H1 (cell line): ENCODE results near the gene MBD1. TPM values are rescaled to one million over a fixed set of nuclear protein-coding genes. Genes with fewer than 3 reads are reported as not detected.

Source experiments
- CTCF ChIA-PET: fragments of 300-600 bp; sonication (Branson Sonifier 250); formaldehyde crosslinking; loops from one replicate; lab custom pipeline; 2021; ENCODE audit not compliant: partially characterized antibody; lab: Charles Lee
- POLR2A ChIA-PET: fragments of 300-600 bp; sonication (Branson Sonifier 250); formaldehyde crosslinking; loops from one replicate; lab custom pipeline; 2021; ENCODE audit warnings: inconsistent platforms; ENCODE audit not compliant: partially characterized antibody; lab: Charles Lee
- DNase-seq, 2 experiments: peaks; one replicate each; pipeline versions ENCODE4 v3.0.0 to v3.0.0-alpha.2; 2010 to 2022; ENCODE audit warnings: low spot score in 2 of 2, low read depth in 1 of 2, mixed read lengths in 1 of 2
- FAIRE-seq: peaks from 2 replicates; lab custom pipeline; 2011; peaks lifted over from hg19 to GRCh38; lab: Jason Lieb, UNC
- H2AFZ ChIP-seq: 2 replicates; pipeline ENCODE4 v1.8.1; 2012; ENCODE audit warnings: low read length, inconsistent platforms
- H2AK5ac ChIP-seq: 2 replicates; pipeline ENCODE4 v1.6.1; 2013; ENCODE audit warnings: low read depth, low read length
- H2BK120ac ChIP-seq: replicated peaks from 2 replicates; pipeline ENCODE3; 2013; ENCODE audit warnings: low read depth, low read length, inconsistent platforms
- H2BK12ac ChIP-seq: 2 replicates; pipeline ENCODE4 v1.6.1; 2013; ENCODE audit warnings: low read depth, low read length
- H2BK15ac ChIP-seq: 2 replicates; pipeline ENCODE4 v1.6.1; 2013; ENCODE audit warnings: low read length
- H2BK20ac ChIP-seq: 2 replicates; pipeline ENCODE4 v1.6.1; 2013; ENCODE audit warnings: low read length
- H2BK5ac ChIP-seq: 2 replicates; pipeline ENCODE4 v1.6.1; 2013; ENCODE audit warnings: low read depth, low read length
- H3K14ac ChIP-seq: 2 replicates; pipeline ENCODE4 v1.6.1; 2013; ENCODE audit warnings: inconsistent platforms; ENCODE audit not compliant: insufficient read length
- H3K18ac ChIP-seq: 2 replicates; pipeline ENCODE4 v1.6.1; 2013; ENCODE audit warnings: low read length; ENCODE audit errors: extremely low read depth
- H3K23ac ChIP-seq: 2 replicates; pipeline ENCODE4 v1.6.1; 2013; ENCODE audit warnings: inconsistent platforms; ENCODE audit not compliant: insufficient read length
- H3K23me2 ChIP-seq: 2 replicates; pipeline ENCODE4 v1.6.1; 2013; ENCODE audit warnings: low read depth, low read length
- H3K27ac ChIP-seq: 2 replicates; pipeline ENCODE4 v1.6.1; 2011; ENCODE audit warnings: low read depth, low read length, inconsistent platforms
- H3K27me3 ChIP-seq, 4 experiments: replicated peaks in 1 of 4; 1 replicate in 1 of 4; 2 replicates in 3 of 4; pipeline versions ENCODE4 v1.6.1 to v1.8.1; 2011 to 2013; ENCODE audit warnings: low read length in 3 of 4, mild to moderate bottlenecking in 3 of 4, inconsistent platforms in 2 of 4, mixed read lengths in 2 of 4, moderate library complexity in 1 of 4; ENCODE audit not compliant: control insufficient read depth in 3 of 4, insufficient read depth in 3 of 4; ENCODE audit errors: extremely low read depth in 1 of 4
- H3K36me3 ChIP-seq, 4 experiments: 2 replicates each; pipeline versions ENCODE4 v1.6.1 to v1.8.1; 2011 to 2013; ENCODE audit warnings: mild to moderate bottlenecking in 4 of 4, low read length in 3 of 4, moderate library complexity in 2 of 4, control low read depth in 1 of 4, inconsistent platforms in 1 of 4; ENCODE audit not compliant: insufficient read depth in 4 of 4, control insufficient read depth in 2 of 4
- H3K4ac ChIP-seq: replicated peaks from 2 replicates; pipeline ENCODE3; 2013; ENCODE audit warnings: low read length, low read depth, mixed read lengths, inconsistent platforms; ENCODE audit not compliant: insufficient read length
- H3K4me1 ChIP-seq, 4 experiments: replicated peaks in 1 of 4; 1 replicate in 1 of 4; 2 replicates in 3 of 4; pipeline versions ENCODE4 v1.6.1 to v1.8.1; 2011 to 2013; ENCODE audit warnings: low read length in 3 of 4, inconsistent platforms in 2 of 4, mixed read lengths in 1 of 4; ENCODE audit not compliant: insufficient read depth in 4 of 4, control insufficient read depth in 3 of 4
- H3K4me2 ChIP-seq, 2 experiments: 2 replicates each; pipeline versions ENCODE4 v1.6.1 to v1.8.1; 2011 to 2013; ENCODE audit warnings: low read depth in 2 of 2, low read length in 2 of 2, control low read depth in 1 of 2, inconsistent platforms in 1 of 2, mild to moderate bottlenecking in 1 of 2; ENCODE audit not compliant: insufficient read depth in 1 of 2
- H3K4me3 ChIP-seq, 4 experiments: fragments of 200-600, 300-600 bp in 1 of 4; sonication (generic), shearing (Covaris generic), sonication (Bioruptor Twin) in 1 of 4; 2 replicates each; pipeline versions ENCODE4 v1.5.1 to v1.8.1; 2011 to 2016; ENCODE audit warnings: low read length in 4 of 4, low read depth in 3 of 4, control low read depth in 2 of 4, inconsistent platforms in 2 of 4, mild to moderate bottlenecking in 2 of 4, mixed read lengths in 1 of 4, moderate library complexity in 1 of 4; ENCODE audit not compliant: insufficient read depth in 2 of 4; ENCODE audit errors: extremely low read depth in 1 of 4
- H3K56ac ChIP-seq: replicated peaks from 2 replicates; pipeline ENCODE3; 2013; ENCODE audit warnings: low read depth, mild to moderate bottlenecking, mixed read lengths, low read length, inconsistent platforms; ENCODE audit not compliant: insufficient read length
- H3K79me1 ChIP-seq: 2 replicates; pipeline ENCODE4 v1.6.1; 2013; ENCODE audit warnings: low read depth, low read length, control low read depth
- H3K79me2 ChIP-seq, 2 experiments: 2 replicates each; pipeline versions ENCODE4 v1.6.1 to v1.8.1; 2012 to 2013; ENCODE audit warnings: low read length in 2 of 2, mild to moderate bottlenecking in 2 of 2, inconsistent platforms in 1 of 2; ENCODE audit not compliant: insufficient read depth in 2 of 2, control insufficient read depth in 1 of 2
- H3K9ac ChIP-seq, 4 experiments: replicated peaks in 1 of 4; 1 replicate in 1 of 4; 2 replicates in 3 of 4; pipeline versions ENCODE4 v1.6.1 to v1.8.1; 2011 to 2013; ENCODE audit warnings: low read depth in 3 of 4, low read length in 3 of 4, control low read depth in 2 of 4, mild to moderate bottlenecking in 2 of 4, moderate library complexity in 2 of 4, inconsistent platforms in 1 of 4; ENCODE audit errors: extremely low read depth in 1 of 4
- H3K9me3 ChIP-seq, 2 experiments: 2 replicates each; pipeline versions ENCODE4 v1.6.1 to v1.8.1; 2012 to 2013; ENCODE audit warnings: mild to moderate bottlenecking in 2 of 2, moderate library complexity in 2 of 2, control low read depth in 1 of 2, inconsistent platforms in 1 of 2, low read depth in 1 of 2, low read length in 1 of 2, mixed read lengths in 1 of 2; ENCODE audit not compliant: insufficient read depth in 2 of 2
- H4K20me1 ChIP-seq, 2 experiments: replicated peaks in 1 of 2; 2 replicates each; pipeline versions ENCODE3 to v1.8.1; 2011 to 2013; ENCODE audit warnings: inconsistent platforms in 2 of 2, low read length in 2 of 2, mild to moderate bottlenecking in 1 of 2; ENCODE audit not compliant: insufficient read depth in 2 of 2, control insufficient read depth in 1 of 2
- H4K5ac ChIP-seq: 2 replicates; pipeline ENCODE4 v1.6.1; 2013; ENCODE audit warnings: low read length, low read depth, mixed read lengths, inconsistent platforms; ENCODE audit not compliant: insufficient read length
- H4K8ac ChIP-seq: 2 replicates; pipeline ENCODE4 v1.8.0; 2013; ENCODE audit warnings: mild to moderate bottlenecking, moderate library complexity, low read length, inconsistent platforms; ENCODE audit not compliant: insufficient read depth; ENCODE audit errors: extremely low read depth
- H4K91ac ChIP-seq: replicated peaks from 2 replicates; pipeline ENCODE3; 2013; ENCODE audit warnings: low read length, mixed read lengths, inconsistent platforms; ENCODE audit not compliant: insufficient read length
- BCL11A ChIP-seq, 2 experiments: IDR thresholded peaks; one replicate each; pipeline ENCODE4 v1.6.1; 2011; ENCODE audit warnings: low read depth in 2 of 2, low read length in 2 of 2, mild to moderate bottlenecking in 2 of 2
- CTBP2 ChIP-seq: IDR thresholded peaks from 2 replicates; pipeline ENCODE4 v1.7.0; 2011; ENCODE audit warnings: borderline replicate concordance, mild to moderate bottlenecking, moderate library complexity, mixed read lengths, low read length; ENCODE audit not compliant: insufficient read depth, insufficient read length
- FOSL1 ChIP-seq: IDR thresholded peaks from 2 replicates; pipeline ENCODE4 v1.6.1; 2011; ENCODE audit warnings: mild to moderate bottlenecking, low read depth, low read length, moderate library complexity; ENCODE audit not compliant: insufficient read depth
- JUN ChIP-seq: IDR thresholded peaks from 2 replicates; pipeline ENCODE4 v1.6.1; 2011; ENCODE audit warnings: low read depth, mild to moderate bottlenecking, improper control_type of control experiment, low read length
- POU5F1 ChIP-seq: IDR thresholded peaks from 2 replicates; pipeline ENCODE4 v1.6.1; 2011; ENCODE audit warnings: low read depth, mild to moderate bottlenecking, low read length, moderate library complexity
- RFX5 ChIP-seq: IDR thresholded peaks from 2 replicates; pipeline ENCODE4 v1.6.1; 2011; ENCODE audit warnings: low read depth, low read length, improper control_type of control experiment, borderline replicate concordance
- SUZ12 ChIP-seq: fragments of 200-600 bp; sonication (generic); IDR thresholded peaks from 2 replicates; pipeline ENCODE4 v1.6.1; 2012; ENCODE audit warnings: mild to moderate bottlenecking, inconsistent platforms, low read length, moderate library complexity, mixed read lengths
- TBP ChIP-seq: IDR thresholded peaks from 2 replicates; pipeline ENCODE4 v1.6.1; 2011; ENCODE audit warnings: low read depth, low read length, improper control_type of control experiment
- TCF12 ChIP-seq: IDR thresholded peaks from 2 replicates; pipeline ENCODE4 v1.6.1; 2011; ENCODE audit warnings: low read depth, mild to moderate bottlenecking, low read length
- TEAD4 ChIP-seq: IDR thresholded peaks from 2 replicates; pipeline ENCODE4 v1.6.1; 2012; ENCODE audit warnings: low read depth, low read length, inconsistent platforms, mixed read lengths
- USF2 ChIP-seq: IDR thresholded peaks from 2 replicates; pipeline ENCODE4 v1.6.1; 2011; ENCODE audit warnings: low read length, improper control_type of control experiment
- ZNF274 ChIP-seq: IDR thresholded peaks from 2 replicates; pipeline ENCODE4 v1.7.0; 2012; ENCODE audit warnings: low read length, borderline replicate concordance; ENCODE audit errors: extremely low read depth
- WGBS, 2 experiments: shearing (Covaris generic) in 1 of 2; methylation state at CpG; one replicate each; pipeline versions ENCODE4 v1.1.6 to v1.1.7; 2013 to 2015; ENCODE audit warnings: low lambda C conversion rate in 2 of 2, mixed read lengths in 2 of 2, inconsistent platforms in 1 of 2, low coverage in 1 of 2, missing lambda C conversion rate in 1 of 2; ENCODE audit not compliant: insufficient replicate concordance in 2 of 2, insufficient coverage in 1 of 2, insufficient read length in 1 of 2; ENCODE audit errors: extremely low coverage in 1 of 2, missing lambda C conversion rate in 1 of 2; 5-methylcytosine and 5-hydroxymethylcytosine counted together
- polyA plus RNA-seq, 7 experiments: library from polyadenylated mRNA; depleted of rRNA in 3 of 7; stranded (reverse) in 5 of 7; unstranded in 2 of 7; fragments of >200 nt in 5 of 7; fragments of 200-250 nt in 2 of 7; gene quantifications; 1 replicate in 5 of 7; 2 replicates in 1 of 7; 4 replicates in 1 of 7; pipeline versions ENCODE4 v1.2.1 to v1.2.3, GENCODE V29; 2011 to 2013; ENCODE audit warnings: missing spikeins in 2 of 7, mixed read lengths in 2 of 7
- total RNA-seq: library from RNA; stranded (reverse); fragmentation: NEBNext Ultra II Directional; extraction: Animal tissue kit (Norgen Biotek cat#: 25700); gene quantifications from 2 replicates; pipeline ENCODE4 v1.2.1, GENCODE V29; 2021
- TF ChIP-seq, protein P1 (sequence below): IDR thresholded peaks from 2 replicates; pipeline ENCODE4 v1.6.1; 2012; ENCODE audit warnings: inconsistent platforms

MBD1 gene
- total and polyA plus RNA-seq, 2 of the 8 experiments (the other 6 are each of a cell fraction or from before 2014, with no cell fraction given), result 32.2 to 41.6 TPM

DNA sequence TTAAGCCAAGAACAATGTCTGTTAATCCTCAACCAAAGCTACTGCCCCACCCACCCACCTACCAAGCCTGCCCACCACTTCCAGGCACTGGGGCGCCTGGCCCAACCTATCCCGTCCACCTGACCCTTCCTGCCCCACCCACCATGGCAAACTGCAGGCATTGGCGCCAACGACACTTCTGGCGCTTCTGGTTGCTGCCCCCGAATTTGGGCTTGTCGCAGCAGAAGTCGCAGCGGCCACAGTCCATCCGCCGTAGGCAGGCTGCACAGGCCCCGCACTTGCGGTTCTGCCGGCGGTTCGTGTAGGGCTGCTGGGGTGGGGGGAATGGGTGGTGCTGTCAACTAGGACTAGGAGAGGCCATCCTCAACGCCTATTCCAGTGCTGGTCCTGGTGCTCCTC is 7.3 kb downstream of the MBD1 start:
- Histone ChIP-seq H2BK15ac (no peak overlapping the region), H3K36me3 (peaks cover 27 to 60% (median 47%) of the 10 kb centered on the region in 4 experiments), H3K9ac (no peak overlapping the region), H2AK5ac (no peak overlapping the region), H3K23ac (no peak overlapping the region), H3K27me3 (no peaks in the 10 kb centered on the region), H2BK12ac (no peak overlapping the region), H3K4me1 (no peaks in the 10 kb centered on the region), H3K18ac (no peak overlapping the region), H3K79me2 (0 out of 4 replicates have a peak, but pooled peaks cover 0 to 5% of the 10 kb centered on the region in 2 experiments), H2AFZ (no peak overlapping the region), H2BK5ac (no peak overlapping the region), H3K56ac (no peak overlapping the region), H2BK20ac (no peak overlapping the region), H4K8ac (no peak overlapping the region), H4K91ac (no peak overlapping the region), H3K4ac (no peak overlapping the region), H3K79me1 (no peaks in the 10 kb centered on the region), H3K23me2 (no peaks in the 10 kb centered on the region; the same call in 1 of the 2 replicates), H3K27ac (no peak overlapping the region), H2BK120ac (no peak overlapping the region), H4K20me1 (peaks cover 3 to 15% of the 10 kb centered on the region in 2 experiments), H4K5ac (no peak overlapping the region), H3K4me2 (no peak overlapping the region), H3K9me3 (no peaks in the 10 kb centered on the region; a peak in 1 of 4 replicates), H3K4me3 (no peak overlapping the region), H3K14ac (no peak overlapping the region)
- WGBS, 2 experiments, result 88% methylated on average over 17 of the region's 17 CpGs; no CpG with 5 or more reads in 1 of the 2 experiments
- FAIRE-seq (no peak), DNase-seq (no peak)
- ChIA-PET CTCF (interaction anchor here (0.8 to 1.4 kb wide), 4 partner anchors 55 to 288 kb away, joined by 3 to 6 read pairs (median 4); no protein-coding TSS in a partner anchor), POLR2A (interaction anchor here (1.8 kb wide), 1 partner anchor 100 kb away, joined by 4 read pairs; the partner anchor contains the start of gene SKA1)
- TF ChIP-seq SUZ12, result no peak
- TF ChIP-seq RFX5, result no peak
- TF ChIP-seq FOSL1, result no peak
- TF ChIP-seq POU5F1, result no peak
- no peak for TF ChIP-seq BCL11A (IDR thresholded peaks at IDR 0.05; ENCODE audit: low read depth in 2 of 2, low read length in 2 of 2)
- no peak for TF ChIP-seq TCF12
- no peak for TF ChIP-seq JUN
- TF ChIP-seq, protein P1, sequence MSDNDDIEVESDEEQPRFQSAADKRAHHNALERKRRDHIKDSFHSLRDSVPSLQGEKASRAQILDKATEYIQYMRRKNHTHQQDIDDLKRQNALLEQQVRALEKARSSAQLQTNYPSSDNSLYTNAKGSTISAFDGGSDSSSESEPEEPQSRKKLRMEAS, result no peak
- no peak for TF ChIP-seq TBP
- TF ChIP-seq USF2, result no peak
- TF ChIP-seq TEAD4, result no peak
- TF ChIP-seq CTBP2, result no peak
- TF ChIP-seq ZNF274, result no peak
